ENCODE results near the gene MPPE1.
"Not testable (repeated sequence)": the region's sequence is repeated elsewhere in the genome, so short reads cannot be mapped to it uniquely, and the experiment has no call there.

The MPPE1 gene

GRCh38 chr18:11925800-11926481 lies 17.8 kb upstream of the MPPE1 start:
- DNase-seq (ENCODE audit: low read depth in 2 of 2), result no peak

GRCh38 chr18:11923450-11923849 lies 15.3 kb upstream of the MPPE1 start:
- DNase-seq (ENCODE audit: low read depth in 2 of 2), result no peak

GRCh38 chr18:11919522-11919921 lies 11.4 kb upstream of the MPPE1 start:
- not testable (repeated sequence) for DNase-seq (ENCODE audit: low read depth in 2 of 2)

GRCh38 chr18:11916880-11917279 lies 8.8 kb upstream of the MPPE1 start:
- DNase-seq (ENCODE audit: low read depth in 2 of 2), result not testable (repeated sequence)

GRCh38 chr18:11909591-11910026 lies 1.5 kb upstream of the MPPE1 start:
- DNase-seq (ENCODE audit: low read depth in 2 of 2), result no peak

- no peak for DNase-seq (ENCODE audit: low read depth in 2 of 2)
Measured at GRCh38 chr18:11909061-11909455, 941 bp upstream of the MPPE1 start.

- DNase-seq (ENCODE audit: low read depth in 2 of 2), result no peak
Measured at GRCh38 chr18:11906926-11907874, 917 bp downstream of the MPPE1 start.

- no peak for DNase-seq (ENCODE audit: low read depth in 2 of 2)
Measured at GRCh38 chr18:11906176-11906575, 1.9 kb downstream of the MPPE1 start.

GRCh38 chr18:11905613-11906012 lies 2.5 kb downstream of the MPPE1 start:
- no peak for DNase-seq (ENCODE audit: low read depth in 2 of 2)

GRCh38 chr18:11902522-11903292 lies 5.4 kb downstream of the MPPE1 start:
- DNase-seq (ENCODE audit: low read depth in 2 of 2), result no peak

GRCh38 chr18:11901826-11902438 lies 6.2 kb downstream of the MPPE1 start:
- DNase-seq (ENCODE audit: low read depth in 2 of 2), result no peak

- DNase-seq (ENCODE audit: low read depth in 2 of 2), result no peak
Measured at GRCh38 chr18:11899063-11899462, 9.1 kb downstream of the MPPE1 start.

GRCh38 chr18:11897781-11898180 lies 10.3 kb downstream of the MPPE1 start:
- no peak for DNase-seq (ENCODE audit: low read depth in 2 of 2)

GRCh38 chr18:11892438-11892837 lies 15.7 kb downstream of the MPPE1 start:
- not testable (repeated sequence) for DNase-seq (ENCODE audit: low read depth in 2 of 2)

GRCh38 chr18:11891737-11892136 lies 16.4 kb downstream of the MPPE1 start:
- DNase-seq (ENCODE audit: low read depth in 2 of 2), result no peak

GRCh38 chr18:11889284-11889683 lies 18.8 kb downstream of the MPPE1 start:
- DNase-seq (ENCODE audit: low read depth in 2 of 2), result no peak

- DNase-seq (ENCODE audit: low read depth in 2 of 2), result no peak
Measured at GRCh38 chr18:11888726-11889125, 19.4 kb downstream of the MPPE1 start.

- no peak for DNase-seq (ENCODE audit: low read depth in 2 of 2)
Measured at GRCh38 chr18:11887328-11888128, 20.6 kb downstream of the MPPE1 start.

GRCh38 chr18:11886577-11887110 lies 21.5 kb downstream of the MPPE1 start:
- DNase-seq (ENCODE audit: low read depth in 2 of 2), result no peak

- no peak for DNase-seq (ENCODE audit: low read depth in 2 of 2)
Measured at GRCh38 chr18:11885278-11885947, 22.7 kb downstream of the MPPE1 start.
